ENCODE data around the gene CYP27B1.

DNA sequence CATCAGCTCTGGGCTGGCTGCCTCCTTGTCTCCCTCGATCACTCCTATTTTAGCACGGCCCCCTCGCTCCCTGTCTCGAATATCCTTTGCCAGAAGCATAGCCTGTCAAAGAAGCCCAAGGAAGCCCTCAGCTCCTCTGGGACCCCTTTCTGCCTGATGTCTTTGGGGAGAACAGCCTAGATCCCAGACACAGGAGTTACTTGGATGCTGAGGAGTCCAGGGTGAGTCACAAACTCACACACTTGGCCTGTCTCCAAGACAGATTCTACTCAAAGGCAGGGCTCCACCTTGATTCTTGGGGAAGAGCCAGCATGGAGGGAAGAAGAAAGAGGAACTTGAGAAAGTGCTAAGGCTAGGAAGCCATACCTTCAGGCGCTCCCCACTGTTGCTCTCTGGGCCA lies 43.6 kb upstream of the CYP27B1 start:
- TF ChIP-seq POLR2A (IDR thresholded peaks at IDR 0.05) = no peak
- no peak for TF ChIP-seq CTCF (IDR thresholded peaks at IDR 0.05)

All from breast epithelium (tissue), 3 donors.